Endothelial cell (in vitro differentiated cells): ENCODE results near the gene KCNE3. TPM values are rescaled to one million over a fixed set of nuclear protein-coding genes. Genes with fewer than 3 reads are reported as not detected.

Experiments
- DNase-seq: peaks from one replicate; pipeline ENCODE4 v3.0.0; 2021; ENCODE audit warnings: low spot score
- H3K27ac Mint-ChIP-seq: one replicate; pipeline ENCODE4 v1.8.0; 2021; ENCODE audit warnings: mixed read lengths, inconsistent platforms; ENCODE audit not compliant: unreplicated experiment
- H3K27me3 Mint-ChIP-seq: one replicate; pipeline ENCODE4 v1.8.0; 2021; ENCODE audit warnings: mild to moderate bottlenecking, moderate library complexity, mixed read lengths, inconsistent platforms; ENCODE audit not compliant: unreplicated experiment
- H3K36me3 Mint-ChIP-seq: one replicate; pipeline ENCODE4 v1.8.0; 2021; ENCODE audit warnings: mild to moderate bottlenecking, low read depth, mixed read lengths, inconsistent platforms; ENCODE audit not compliant: unreplicated experiment
- H3K4me1 Mint-ChIP-seq: one replicate; pipeline ENCODE4 v1.8.0; 2021; ENCODE audit warnings: mild to moderate bottlenecking, mixed read lengths, inconsistent platforms; ENCODE audit not compliant: unreplicated experiment
- H3K4me3 Mint-ChIP-seq: one replicate; pipeline ENCODE4 v1.8.0; 2021; ENCODE audit warnings: mild to moderate bottlenecking, mixed read lengths, inconsistent platforms; ENCODE audit not compliant: unreplicated experiment
- H3K9me3 Mint-ChIP-seq: one replicate; pipeline ENCODE4 v1.8.0; 2021; ENCODE audit warnings: mixed read lengths, inconsistent platforms; ENCODE audit not compliant: unreplicated experiment
- total RNA-seq: library from RNA; stranded (reverse); fragmentation: NEBNext Ultra II Directional; extraction: Animal tissue kit (Norgen Biotek cat#: 25700); gene quantifications from one replicate; pipeline ENCODE4 v1.2.1, GENCODE V29; 2021; ENCODE audit not compliant: unreplicated experiment
- TF ChIP-seq, protein P1 (sequence below): fragments of 200-600 bp; sonication (generic); IDR thresholded peaks from one replicate; pipeline ENCODE4 v1.5.0; 2021; ENCODE audit warnings: antibody characterized with exemption; ENCODE audit not compliant: unreplicated experiment

Gene KCNE3
- total RNA-seq, 1 donor from 2014 or later, result 29.4 TPM

DNA sequence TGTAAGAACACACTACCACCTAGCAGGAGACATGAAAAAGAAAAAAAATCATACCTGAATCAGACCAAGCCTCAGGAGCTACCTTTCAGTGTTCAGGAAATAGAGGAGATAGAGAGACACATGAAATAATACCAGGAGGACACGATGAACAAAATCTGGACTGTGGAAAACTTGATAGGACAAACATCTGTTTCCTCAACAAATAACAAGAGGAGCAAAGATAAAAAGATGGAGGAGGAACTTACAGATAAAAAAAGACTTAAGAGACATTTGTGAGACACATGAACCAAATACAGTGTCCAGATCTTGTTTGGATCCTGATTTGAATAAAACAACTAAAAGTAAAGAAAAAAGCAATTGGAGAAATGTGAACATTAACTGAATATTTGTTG is 12.4 kb upstream of the KCNE3 start:
- no peak for DNase-seq
- Mint-ChIP-seq H3K4me3 (no peak overlapping the region), H3K27me3 (no peaks in the 10 kb centered on the region), H3K27ac (no peak overlapping the region), H3K36me3 (no peaks in the 10 kb centered on the region), H3K9me3 (no peaks in the 10 kb centered on the region), H3K4me1 (peaks cover 11% of the 10 kb centered on the region)
- TF ChIP-seq, protein P1, sequence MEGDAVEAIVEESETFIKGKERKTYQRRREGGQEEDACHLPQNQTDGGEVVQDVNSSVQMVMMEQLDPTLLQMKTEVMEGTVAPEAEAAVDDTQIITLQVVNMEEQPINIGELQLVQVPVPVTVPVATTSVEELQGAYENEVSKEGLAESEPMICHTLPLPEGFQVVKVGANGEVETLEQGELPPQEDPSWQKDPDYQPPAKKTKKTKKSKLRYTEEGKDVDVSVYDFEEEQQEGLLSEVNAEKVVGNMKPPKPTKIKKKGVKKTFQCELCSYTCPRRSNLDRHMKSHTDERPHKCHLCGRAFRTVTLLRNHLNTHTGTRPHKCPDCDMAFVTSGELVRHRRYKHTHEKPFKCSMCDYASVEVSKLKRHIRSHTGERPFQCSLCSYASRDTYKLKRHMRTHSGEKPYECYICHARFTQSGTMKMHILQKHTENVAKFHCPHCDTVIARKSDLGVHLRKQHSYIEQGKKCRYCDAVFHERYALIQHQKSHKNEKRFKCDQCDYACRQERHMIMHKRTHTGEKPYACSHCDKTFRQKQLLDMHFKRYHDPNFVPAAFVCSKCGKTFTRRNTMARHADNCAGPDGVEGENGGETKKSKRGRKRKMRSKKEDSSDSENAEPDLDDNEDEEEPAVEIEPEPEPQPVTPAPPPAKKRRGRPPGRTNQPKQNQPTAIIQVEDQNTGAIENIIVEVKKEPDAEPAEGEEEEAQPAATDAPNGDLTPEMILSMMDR, result no peak

DNA sequence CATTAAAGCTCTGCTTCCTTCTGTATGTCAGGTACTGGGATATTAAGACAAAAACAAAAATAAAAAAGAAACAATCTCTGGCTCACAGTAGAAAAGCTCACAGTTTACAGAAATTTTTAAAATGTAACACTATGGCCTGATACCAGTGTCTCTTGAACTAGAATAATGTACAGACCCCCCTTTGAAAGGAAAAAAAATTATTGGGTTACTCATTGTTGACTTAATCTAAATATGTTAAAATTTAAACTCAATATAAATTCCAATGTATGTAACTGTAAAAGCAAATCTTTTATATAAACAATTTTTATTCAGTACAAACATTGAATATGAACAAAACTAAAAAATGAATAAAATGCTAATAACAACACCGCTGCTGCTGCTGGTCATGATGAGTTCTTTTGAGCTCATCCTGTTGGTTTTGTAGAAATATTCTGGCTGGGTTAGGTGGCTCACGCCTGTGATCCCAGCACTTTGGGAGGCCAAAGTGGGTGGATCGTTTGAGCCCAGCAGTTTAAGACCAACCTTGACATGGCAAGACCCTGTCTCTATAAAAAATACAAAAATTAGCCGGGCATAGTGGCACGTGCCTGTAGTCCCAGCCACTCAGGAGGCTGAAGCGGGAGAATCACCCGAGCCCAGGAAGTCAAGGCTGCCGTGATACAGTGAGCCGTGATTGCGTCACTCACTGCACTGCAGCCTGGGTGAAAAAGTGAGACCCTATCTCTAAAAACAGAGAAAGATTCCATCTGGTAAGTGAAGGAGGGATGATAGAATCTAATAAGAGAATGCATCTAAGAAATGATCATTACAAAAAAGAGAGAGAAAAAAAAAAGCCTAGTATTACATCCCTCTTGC is 11.8 kb upstream of the KCNE3 start:
- DNase-seq, result no peak
- no peak overlapping the region for H3K27ac Mint-ChIP-seq
- H3K4me3 Mint-ChIP-seq, result no peak overlapping the region
- H3K9me3 Mint-ChIP-seq, result no peaks in the 10 kb centered on the region
- no peaks in the 10 kb centered on the region for H3K27me3 Mint-ChIP-seq
- peaks cover 8% of the 10 kb centered on the region for H3K4me1 Mint-ChIP-seq
- H3K36me3 Mint-ChIP-seq, result no peaks in the 10 kb centered on the region
- TF ChIP-seq, protein P1, result no peak

DNA sequence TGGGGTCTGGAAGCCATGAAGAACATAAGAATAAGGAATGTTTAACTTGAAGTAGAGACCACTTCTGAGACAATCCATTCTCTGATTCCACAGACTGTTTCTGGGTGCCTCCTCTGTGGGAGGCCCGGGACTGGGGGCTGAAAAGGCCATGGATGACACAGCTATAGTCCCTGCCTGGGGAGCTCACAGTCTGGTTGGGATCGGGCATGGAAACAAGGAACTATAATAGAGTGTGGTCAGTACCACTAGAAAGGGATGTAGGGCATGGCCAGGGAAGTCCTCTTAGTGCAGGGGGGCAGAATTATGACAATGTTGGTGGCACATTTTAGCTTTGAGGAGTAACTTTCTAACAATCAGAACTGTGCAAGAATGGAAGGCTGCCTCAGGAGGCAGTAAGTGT is 9.2 kb upstream of the KCNE3 start:
- H3K36me3 Mint-ChIP-seq, result peaks cover 3% of the 10 kb centered on the region
- no peaks in the 10 kb centered on the region for H3K9me3 Mint-ChIP-seq
- no peak overlapping the region for H3K27ac Mint-ChIP-seq
- H3K27me3 Mint-ChIP-seq, result peaks cover 2% of the 10 kb centered on the region
- no peak overlapping the region for H3K4me3 Mint-ChIP-seq
- peaks cover 6% of the 10 kb centered on the region for H3K4me1 Mint-ChIP-seq
- TF ChIP-seq, protein P1, result no peak
- no peak for DNase-seq

DNA sequence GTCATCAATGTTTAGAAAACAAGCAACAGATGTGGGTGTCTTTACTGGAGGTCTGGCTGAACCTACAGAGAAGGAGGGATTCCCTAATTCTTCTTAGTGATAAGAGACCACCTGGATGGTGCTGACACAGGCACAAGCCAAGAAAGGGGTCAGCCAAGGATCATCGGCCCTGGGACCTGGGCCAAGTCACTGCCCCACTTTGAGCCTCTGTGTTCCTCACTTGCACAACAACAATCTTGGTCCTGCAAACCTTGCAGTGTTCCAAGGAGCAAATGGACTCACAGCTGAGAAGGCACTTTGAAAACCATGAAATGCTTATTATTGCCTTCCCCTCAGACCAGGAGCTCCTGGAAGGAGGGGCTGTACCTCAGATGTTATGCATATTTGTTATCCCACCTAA is 7.0 kb upstream of the KCNE3 start:
- Mint-ChIP-seq H3K4me3 (no peak overlapping the region), H3K27me3 (peaks cover 5% of the 10 kb centered on the region), H3K27ac (no peak overlapping the region), H3K9me3 (no peaks in the 10 kb centered on the region), H3K4me1 (no peaks in the 10 kb centered on the region), H3K36me3 (peaks cover 3% of the 10 kb centered on the region)
- TF ChIP-seq, protein P1, result no peak
- DNase-seq, result no peak
